Activated gamma-delta T cell (primary cell): ENCODE results near the gene AOPEP.

Experiments used
- DNase-seq: peaks from one replicate; lab custom pipeline; 2025; lab: John Stamatoyannopoulos, UW

Gene AOPEP

DNA sequence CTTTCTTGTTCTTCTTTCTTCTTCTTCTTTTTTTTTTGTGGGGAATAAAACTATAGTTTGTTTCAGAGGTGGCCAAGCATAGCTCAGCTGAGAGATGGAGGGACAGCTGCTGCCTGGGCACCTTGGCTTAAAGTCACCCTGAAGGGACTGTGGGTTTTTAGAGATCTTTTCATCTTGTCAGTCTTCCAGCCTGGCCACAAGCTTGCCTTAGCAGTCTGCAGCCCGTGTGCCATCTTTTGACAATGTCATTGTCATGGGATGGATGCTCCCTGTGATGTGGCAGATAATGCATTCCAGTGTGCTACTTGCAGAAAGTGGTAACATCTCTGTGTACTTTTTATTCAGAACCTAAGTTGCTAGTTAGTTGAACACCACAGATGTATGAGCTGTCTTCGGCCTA lies 310.2 kb downstream of the AOPEP start:
- DNase-seq = no peak

DNA sequence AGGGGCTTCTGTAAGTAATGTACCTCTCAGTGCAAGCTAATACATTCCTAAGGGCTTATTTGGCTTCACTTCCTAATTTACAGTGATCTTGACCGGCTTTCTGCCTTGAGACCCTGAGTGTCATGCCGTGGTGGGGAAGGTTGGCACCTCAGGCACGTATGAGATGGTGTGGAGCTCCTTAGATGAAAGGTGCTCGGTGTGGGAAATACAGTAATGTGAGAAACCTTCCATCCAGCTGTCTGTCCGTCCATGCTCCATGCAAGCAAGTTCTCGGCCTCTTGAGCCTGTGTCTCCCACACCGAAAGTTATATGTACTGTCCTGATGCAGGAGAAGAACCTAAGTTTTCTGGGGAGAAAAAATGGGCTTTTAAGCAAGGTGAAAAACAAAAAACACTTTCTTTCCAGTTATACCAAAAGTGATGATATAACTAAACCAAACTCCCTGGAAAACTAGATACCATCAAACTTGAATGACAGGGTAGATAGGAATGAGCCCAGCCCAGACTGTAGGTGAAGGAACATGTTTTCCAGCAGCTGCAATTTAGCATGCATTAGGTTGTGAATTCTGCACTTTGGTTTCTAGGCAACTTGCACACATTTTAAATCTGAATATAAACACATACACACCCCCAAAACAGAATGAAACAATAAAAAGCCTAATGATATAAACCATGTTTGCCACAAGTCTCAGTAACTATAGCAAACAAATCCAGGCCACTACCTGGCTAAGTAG lies 311.5 kb downstream of the AOPEP start:
- no peak for DNase-seq

DNA sequence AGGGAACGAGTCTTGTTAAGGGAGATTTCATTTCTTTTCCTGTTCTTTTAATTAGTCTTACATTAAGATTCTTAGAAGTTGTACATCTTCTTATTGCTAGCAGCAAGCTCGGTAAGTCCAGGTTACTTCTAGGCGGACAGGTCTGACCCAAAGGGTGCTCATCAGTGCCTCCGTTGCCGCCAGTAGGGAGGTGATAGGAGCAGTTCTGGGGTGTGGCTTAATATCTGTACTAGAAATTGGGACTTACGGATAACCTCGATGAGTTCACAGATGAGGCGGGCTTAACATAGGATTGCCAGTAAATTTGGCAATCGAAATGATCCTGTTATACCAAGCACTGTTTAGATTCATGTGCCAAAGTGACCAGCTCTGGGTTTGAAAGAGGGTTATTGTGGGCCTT lies 312.2 kb downstream of the AOPEP start:
- no peak for DNase-seq

DNA sequence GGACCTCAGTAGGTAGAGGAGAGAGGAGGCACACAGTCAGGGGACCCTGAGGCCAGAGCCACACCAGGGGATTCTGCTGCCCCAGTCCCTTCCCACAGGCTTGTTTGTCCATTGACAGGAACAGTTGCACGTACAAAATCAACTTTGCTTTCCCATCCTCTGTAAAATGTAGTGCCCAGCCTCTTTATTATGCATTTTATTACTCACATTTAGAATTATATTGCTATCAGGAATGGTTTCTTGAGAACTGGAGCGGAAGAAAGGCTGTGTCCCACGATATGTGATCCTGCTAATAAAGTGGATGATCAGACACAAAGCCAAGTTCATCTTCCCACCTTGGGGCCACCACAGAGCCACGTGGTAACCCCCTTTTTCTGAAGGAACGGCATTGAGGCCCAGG lies 313.6 kb downstream of the AOPEP start:
- DNase-seq = no peak

DNA sequence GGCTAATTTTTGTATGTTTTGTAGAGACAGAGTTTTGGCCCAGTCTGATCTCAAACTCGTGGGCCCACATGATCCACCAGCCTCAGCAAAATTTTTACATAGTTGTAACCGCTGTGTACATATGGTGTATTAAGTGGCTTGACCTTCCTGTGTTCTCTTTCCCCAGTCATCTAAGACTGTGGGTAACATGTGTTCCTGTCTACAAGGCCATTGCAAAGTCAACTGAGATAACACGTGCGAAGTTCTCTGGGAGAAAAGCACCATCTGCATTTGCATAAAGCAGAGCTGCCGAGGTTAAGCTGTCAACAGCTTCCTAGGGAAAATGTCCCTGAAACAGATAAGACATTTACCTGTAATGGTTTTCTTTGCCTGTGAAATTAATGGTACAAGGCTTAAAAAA lies 317.3 kb downstream of the AOPEP start:
- DNase-seq = no peak

DNA sequence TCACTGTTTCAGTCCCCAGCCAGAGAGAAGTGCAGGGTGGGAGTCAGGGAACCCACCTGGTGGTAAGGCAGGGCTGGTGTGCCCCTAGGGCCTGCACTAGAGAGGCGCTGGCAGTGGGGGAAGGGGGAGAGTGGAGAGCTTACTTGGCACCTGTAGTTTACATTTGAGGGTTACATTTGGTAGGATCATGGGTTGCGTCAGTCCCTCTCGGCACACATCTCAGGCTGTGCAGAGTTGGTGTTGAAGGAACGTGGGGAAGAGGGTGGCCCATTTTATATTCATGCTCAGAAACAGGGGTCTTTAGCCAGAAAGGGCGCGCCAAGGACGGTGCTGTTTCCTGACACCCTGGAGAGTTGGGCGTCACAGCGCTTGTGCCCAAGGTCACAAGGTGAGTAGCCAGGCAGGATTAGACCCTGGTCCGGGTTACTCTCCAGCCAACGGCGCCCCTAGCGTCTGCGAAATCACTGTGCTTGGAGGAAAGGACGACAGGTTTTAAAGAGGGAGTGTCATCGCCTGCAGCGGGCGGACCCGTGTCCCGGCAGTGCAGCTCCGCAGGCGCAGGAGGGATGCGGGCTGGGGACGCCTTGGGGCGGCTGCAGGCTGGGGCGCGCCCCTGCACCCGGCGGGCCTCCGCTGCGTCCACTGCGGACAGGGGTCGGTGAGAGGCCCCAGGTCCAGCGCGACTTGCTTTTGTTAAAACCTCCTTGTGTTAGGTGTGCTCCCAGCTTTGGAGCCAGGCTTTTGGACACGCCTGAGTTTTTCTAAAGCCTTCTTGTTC lies 318.4 kb downstream of the AOPEP start:
- DNase-seq = no peak

DNA sequence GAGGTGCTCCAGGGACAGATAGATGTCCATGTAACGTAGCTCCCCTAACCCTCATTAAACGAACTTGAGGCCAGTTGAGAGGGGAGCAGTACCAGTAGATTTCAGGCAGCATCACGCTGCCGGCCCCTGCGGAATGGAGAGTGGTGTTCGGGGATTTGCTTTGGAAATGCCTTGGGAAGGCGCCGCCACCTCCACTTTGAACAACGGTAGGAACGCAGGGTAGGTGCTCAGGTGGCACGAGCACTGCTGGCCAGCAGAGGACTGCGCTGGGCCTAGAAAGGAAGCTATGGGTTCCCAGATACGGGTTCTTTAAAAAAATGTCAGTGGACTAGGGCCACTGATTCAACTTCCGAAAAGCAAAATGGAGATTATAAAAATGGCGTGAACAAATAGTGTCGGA lies 319.3 kb downstream of the AOPEP start:
- no peak for DNase-seq

DNA sequence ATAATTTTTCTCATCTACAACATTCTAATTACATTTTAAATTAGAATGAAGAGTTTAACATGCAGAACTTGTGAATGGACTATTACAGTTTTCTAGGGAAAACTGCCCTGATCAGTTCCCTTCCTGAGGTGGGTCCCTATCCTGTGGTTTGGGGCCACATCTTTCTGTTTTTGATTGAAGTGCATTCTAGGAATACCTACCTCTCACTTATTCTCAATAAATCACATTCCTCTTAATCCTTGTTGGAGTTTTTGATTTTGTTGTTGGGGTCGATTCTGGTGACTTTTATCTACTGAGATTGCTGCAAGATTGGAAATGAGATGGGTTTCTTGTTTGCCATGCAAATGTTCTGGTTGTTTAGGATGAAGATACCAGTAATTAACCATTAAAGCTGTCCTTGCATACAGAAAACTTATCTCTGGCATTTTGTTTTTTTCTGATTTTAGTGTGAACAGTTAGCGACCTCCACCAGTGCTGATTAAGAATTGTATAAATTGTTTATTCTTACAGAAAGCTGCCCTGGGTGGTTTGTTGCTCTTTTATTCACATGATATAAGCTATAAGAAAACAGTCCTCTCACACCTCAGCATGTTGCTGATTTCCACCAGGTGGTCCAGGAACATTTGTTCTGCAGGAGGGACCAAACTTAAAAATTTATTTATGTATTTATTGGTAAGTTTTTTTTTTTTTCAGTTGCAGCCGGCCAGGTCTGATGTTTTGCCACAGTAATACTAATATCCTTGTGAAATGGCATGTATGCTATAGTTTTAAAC lies 321.1 kb downstream of the AOPEP start:
- no peak for DNase-seq

DNA sequence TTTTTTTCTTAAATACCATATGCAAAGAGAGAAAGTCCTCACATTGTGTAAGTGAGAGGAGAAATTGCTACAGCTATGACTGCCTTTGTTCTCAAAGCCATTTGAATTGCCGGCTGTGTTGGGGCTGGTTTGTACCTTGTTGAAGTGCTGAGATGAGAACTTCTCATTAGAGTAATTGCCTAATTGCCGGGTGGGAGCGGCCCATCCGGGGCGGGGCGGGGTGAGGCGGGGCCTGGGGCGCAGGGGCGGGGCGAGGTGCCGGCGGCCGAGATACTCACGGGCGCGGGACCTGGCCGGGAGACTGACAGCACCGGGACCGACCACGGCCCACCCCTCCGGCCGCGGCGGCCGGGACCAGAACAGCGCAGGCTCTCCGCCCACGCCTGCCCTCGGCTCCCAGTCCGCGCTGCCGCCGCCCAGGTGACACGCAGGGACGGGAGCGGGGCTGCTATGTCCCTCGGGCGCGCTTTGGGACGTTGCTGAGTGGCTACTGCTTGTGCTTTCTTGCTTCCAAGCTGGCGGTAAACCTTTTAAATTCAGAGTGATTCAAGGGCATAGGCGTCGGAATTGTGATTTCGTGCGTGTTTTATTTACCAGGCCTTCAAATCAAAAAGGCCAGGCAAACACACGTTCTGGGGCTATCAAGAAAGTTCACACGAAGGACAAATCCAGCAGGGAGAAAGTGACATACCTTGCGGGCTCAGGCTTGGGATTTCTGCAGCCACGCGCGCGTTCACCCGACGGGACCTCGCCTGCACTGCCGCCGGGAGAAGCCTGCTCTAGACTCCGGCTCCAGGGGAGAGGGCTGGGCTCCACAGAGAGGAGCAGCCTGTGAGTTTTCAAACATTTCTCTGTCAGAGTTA lies 322.0 kb downstream of the AOPEP start:
- peak; percentile 20 for DNase-seq

DNA sequence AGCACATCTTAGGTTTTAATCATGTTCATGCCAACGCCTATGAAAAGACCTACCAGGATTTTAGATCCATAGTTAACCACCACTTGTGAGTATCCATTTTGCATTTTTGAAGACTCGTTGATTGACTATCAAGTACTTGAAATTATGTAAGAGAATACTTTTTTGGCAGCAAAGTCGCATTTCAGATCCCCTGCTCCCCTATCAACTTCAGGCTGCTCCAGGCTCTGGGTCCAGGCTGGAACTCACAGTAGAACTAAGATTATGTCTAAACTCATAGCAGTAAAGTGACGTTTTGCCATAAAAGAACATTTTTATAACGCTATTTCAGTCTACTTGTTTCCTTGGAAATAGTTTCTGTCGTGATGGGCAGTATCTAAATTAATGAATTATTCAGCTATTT lies 323.3 kb downstream of the AOPEP start:
- DNase-seq = no peak

DNA sequence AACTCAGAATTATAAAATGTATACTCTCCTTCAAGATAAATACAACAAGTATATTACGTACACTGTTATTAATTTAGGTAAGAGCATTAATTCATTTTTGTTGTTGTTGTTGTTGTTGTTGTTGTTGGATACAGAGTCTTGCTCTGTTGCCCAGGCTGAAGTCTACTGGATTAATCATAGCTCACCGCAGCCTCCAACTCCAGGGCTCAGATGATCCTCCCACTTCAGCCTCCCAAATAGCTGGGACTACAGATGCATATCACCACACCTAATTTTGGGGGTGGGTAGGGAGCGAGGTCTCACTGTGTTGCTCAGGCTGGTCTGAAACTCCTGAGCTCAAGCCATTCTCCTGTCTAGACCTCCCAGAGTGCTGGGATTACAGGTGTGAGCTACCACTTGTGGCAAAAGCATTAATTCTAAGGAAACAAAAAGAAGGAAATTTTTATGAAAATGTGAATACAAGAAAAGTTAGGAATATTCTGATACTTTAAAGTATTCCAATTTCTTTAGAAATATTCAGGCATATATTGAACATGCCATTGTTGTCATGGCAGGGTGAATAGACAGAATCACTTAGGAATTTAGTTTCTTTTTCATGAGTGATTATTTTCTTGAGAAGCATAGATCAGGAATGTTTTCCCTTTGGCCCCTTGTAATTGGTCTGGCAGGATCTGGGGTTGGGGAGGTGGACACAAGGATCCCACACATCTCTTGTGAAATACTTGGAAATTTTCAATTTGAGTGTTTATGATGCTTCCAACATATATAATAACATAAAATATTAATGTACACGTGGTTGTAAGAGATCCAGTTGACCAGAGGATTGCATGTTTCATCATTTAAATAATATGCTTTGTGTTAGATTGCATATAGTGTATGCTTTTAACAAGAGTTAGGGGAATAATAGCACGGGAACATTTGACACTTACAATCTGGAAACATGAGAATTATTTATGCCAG lies 327.4 kb downstream of the AOPEP start:
- DNase-seq = no peak

DNA sequence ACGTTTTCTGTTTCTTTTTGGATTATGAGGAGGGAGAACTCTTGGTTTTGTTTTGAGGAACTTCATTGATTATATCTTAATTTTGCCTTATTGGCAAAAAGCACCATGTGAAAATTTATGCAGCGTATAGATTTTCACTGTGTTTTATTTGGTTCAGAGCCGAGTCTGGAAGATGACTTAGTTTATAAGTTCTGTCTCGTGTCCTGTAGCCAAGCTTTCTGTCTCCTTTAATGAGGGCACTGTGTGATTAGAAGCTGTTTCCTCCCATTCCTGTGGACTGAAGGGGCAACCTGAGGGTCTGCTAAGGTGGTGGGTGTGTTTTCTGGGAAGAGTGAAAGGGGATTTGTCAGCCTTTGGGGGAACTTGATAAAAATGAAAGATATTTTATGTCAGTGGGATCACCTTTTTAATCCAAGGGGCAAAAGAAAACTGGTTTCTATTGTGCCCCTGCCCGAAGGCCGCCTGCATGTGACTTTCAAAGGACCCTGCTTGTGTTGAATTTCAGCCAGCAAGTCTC lies 328.9 kb downstream of the AOPEP start:
- DNase-seq = no peak

DNA sequence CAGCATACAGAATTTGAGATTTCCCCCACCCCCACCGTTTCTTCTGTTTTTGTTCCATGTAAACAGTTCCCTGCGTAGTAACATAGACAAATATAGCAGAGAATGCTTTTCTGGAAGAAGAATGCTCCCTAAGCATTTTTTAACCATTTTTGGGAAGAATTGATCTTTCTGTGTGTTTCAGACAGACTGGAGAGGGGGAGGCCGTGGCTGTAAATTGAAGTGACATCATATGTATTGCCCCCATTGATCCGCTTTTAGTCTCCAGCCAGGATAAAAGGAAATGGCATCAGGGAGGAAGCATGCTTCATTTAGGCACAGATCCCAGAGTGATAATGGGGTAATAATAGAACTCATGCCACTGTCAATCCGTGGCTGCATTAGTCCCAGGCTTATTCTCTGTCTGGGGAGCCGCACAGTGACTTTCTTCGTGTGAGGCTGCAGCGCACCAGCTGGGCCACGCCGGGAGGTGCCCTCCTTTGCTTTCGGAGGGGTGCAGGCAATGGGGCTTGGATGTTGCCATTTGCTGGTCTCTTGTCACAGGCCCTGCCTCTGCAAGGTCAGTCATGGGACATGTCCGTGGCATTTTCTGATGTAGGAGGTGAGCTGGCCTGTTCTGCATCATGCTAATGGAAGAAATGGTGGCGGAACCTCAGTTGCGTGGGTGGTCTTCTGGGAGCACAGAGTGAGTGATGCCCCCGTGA lies 329.5 kb downstream of the AOPEP start:
- DNase-seq = no peak

DNA sequence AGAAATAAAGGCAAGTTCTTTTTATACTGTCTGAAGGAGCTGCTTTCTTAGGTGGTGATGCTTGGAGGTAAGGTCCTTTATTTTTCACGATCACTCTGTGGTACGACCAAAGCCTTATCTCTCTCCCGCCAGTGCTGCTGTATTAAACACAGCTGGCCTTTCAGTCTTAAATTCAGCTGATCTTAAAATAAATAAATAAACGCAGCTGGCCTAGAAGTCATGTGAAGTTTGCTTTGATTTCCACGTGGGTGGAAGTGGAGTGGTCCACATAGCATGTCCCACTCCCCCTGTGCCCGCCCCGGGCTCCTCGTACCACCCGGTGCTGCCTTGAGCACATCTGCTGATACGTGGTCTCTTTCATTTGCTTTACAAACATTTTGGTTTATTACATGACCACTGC lies 330.6 kb downstream of the AOPEP start:
- no peak for DNase-seq

DNA sequence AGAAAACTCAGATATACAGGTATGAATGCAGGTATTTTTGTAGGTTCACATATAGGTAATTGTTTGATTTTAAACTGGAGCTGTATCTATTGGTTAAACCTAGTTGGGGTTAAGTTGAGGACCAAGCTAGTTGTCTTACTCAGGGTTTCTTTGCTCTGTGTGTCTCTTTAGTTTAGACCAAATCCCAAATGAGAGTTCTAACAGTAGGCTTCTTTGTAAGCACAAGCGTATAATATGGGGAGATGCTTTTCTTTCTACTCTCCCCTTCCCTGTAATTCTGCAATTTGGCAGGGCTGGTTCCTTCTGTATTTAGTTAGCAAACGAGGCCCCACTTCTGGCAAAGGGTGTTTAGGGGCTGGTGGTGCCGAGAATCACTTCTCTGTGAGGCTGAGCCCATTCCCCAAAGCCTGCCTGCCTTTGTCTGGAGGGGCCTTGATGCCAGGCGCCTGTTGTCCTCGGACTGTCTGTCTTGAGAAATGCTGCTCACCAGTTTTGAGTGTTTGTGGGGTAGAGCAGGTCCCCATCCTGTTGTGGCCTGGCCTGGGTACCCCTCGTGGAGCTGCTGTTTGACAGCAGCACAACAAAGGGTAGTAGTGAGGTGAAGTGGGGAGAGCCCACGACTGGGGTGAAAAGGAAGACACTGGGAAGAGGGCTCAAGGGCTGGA lies 331.8 kb downstream of the AOPEP start:
- DNase-seq = no peak

DNA sequence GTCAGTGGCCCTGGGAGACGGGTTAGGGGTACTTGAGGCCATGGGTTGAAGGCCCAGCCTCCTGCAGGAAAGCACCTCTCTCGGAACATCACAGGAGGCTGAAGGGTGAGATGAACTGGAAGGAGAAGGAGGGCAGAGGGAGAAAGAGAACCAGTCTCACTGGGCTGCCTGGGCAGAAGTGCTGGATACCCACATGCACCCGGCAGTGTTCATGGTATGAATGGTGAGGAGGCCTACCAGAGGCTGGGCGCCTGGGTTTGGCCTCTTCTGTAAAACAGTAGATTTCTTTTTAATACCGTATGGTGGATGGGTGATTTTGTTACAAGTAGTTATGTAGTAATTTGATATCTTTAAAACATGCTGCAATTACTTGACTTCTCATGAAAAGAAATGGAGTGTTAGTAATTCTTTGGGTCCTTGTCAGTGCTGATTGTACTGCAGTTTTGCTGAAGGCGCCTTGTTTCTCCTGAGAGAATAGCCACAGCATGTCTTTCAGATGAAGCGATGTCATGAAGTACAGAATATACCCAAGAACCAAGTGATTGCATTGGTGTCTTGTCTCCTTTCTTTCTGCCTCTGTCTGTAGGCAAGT lies 332.4 kb downstream of the AOPEP start:
- no peak for DNase-seq

DNA sequence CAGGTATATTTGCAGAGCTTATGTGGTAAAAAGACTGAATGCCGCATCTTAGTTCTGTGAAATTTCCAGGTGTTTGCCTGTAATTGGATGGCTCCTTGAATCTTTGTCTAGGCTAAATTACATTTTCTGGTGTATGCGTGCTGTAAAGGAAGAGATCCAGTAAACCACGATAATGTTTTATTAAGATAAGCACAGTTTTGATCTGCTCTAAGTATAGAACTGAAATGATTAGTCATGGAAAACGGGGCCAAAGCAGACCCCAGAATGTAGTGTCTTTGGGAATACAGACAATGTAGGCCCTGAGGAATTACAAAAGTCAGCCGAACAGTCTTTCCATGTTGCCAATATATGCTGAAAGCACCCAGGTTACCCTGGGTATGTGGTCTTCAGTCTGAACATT lies 333.7 kb downstream of the AOPEP start:
- DNase-seq = no peak

DNA sequence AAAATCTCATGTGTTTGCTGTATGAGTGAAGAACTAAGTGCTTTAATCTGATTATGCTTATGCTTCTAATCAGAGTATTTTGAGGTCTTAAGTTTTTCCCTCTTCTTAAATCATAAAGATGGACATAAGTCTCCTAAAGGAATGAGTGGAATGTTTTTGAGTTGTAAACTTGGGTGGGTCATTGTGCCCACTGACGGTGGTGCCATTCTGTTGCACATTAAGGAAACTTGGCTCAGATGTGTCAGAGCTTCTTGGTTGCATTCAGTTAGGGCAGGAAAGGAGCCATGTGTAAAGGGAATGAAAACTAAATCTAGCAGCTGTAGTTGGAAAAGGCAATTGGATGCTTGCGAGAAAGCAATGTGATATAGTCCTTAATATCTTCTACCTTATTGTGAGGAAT lies 334.4 kb downstream of the AOPEP start:
- no peak for DNase-seq
